ENCODE results near the gene TMEM272.

- TF ChIP-seq, protein P1, sequence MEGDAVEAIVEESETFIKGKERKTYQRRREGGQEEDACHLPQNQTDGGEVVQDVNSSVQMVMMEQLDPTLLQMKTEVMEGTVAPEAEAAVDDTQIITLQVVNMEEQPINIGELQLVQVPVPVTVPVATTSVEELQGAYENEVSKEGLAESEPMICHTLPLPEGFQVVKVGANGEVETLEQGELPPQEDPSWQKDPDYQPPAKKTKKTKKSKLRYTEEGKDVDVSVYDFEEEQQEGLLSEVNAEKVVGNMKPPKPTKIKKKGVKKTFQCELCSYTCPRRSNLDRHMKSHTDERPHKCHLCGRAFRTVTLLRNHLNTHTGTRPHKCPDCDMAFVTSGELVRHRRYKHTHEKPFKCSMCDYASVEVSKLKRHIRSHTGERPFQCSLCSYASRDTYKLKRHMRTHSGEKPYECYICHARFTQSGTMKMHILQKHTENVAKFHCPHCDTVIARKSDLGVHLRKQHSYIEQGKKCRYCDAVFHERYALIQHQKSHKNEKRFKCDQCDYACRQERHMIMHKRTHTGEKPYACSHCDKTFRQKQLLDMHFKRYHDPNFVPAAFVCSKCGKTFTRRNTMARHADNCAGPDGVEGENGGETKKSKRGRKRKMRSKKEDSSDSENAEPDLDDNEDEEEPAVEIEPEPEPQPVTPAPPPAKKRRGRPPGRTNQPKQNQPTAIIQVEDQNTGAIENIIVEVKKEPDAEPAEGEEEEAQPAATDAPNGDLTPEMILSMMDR (conservative IDR thresholded peaks at IDR 0.05; ENCODE audit: low read depth, low read length): no peak
- no peak for TF ChIP-seq EZH2 (IDR thresholded peaks at IDR 0.05; ENCODE audit: low read length, unreplicated experiment)
These were observed 21.1 kb downstream of the TMEM272 start for GRCh38 chr13:51823863-51824262.

Measured in PC-3 (cell line).